AML-193 (cell line): Measurements from ENCODE around the gene GMDS.

Experiments used
- DNase-seq, 2 experiments: peaks; one replicate each; lab custom pipeline; 2025; lab: John Stamatoyannopoulos, UW

The GMDS gene

GRCh38 chr6:2205396-2205795 is 40.0 kb downstream of the GMDS start:
- no peak for DNase-seq

- no peak for DNase-seq
Observed at GRCh38 chr6:2204272-2204671, 41.1 kb downstream of the GMDS start.

GRCh38 chr6:2203264-2203663 is 42.1 kb downstream of the GMDS start:
- DNase-seq: no peak

GRCh38 chr6:2197984-2198383 is 47.4 kb downstream of the GMDS start:
- DNase-seq: no peak

DNA sequence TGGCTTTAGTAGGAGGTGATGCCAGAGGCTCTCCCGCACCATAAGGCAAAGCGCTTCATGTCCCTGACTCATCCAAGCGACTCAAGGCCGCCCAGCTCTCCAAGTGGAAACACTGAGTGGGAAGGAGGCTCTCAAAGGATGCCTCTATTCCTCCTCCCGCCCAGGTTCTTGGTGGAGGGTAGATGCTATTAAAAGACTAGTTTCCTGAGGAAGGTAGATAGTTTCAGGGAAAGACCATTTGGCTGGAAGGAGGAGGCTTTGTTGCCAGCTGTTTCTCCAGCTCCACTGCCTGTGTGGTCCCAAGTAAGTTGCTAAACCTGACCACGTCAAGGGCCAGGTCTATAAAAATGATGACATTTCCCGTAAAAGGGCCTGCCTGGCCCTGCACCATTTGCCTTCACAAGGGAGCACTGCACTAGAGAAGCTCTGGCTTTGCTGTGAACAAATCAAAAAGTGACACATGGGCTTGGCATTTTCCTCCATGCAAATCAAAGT is 48.2 kb downstream of the GMDS start:
- DNase-seq: no peak

GRCh38 chr6:2196079-2196679 is 49.2 kb downstream of the GMDS start:
- peak; percentile 71 to 72 for DNase-seq

GRCh38 chr6:2194643-2195042 is 50.8 kb downstream of the GMDS start:
- no peak for DNase-seq

DNA sequence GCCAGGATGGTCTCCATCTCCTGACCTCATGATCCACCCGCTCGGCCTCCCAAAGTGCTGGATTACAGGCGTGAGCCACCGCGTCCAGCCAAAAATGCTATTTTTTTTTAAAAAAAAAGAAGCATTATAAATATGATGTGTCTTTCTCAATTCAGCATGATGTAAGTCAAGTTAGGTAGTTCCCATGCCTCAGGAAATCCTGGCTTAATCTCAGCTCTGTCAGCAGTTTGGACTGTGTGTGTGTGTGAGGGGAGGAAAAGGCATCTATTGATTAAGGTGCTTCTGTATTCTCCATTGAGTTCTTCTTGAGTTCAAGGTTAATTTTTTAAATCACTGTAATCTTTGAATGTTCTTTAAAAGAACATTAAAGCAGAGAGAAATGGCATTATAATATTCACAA is 51.5 kb downstream of the GMDS start:
- DNase-seq: no peak

DNA sequence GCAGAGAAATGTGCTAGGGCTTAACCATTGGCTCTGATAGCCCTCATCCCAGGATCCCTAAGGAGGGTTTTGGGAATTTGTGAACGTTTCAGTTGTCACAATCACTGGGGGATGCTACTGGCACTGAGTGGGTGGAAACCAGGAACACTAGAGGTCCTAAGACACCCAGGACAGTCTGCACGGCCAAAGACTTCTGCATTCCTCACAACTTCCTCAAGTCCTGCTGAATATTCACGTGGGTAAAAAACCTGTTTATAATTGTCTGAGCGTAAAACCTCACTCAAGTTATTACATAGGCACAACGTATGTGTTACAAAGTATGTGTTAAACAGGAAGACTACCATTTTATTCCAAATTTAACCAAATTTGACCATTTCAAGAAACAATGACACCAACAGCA is 52.4 kb downstream of the GMDS start:
- no peak for DNase-seq

DNA sequence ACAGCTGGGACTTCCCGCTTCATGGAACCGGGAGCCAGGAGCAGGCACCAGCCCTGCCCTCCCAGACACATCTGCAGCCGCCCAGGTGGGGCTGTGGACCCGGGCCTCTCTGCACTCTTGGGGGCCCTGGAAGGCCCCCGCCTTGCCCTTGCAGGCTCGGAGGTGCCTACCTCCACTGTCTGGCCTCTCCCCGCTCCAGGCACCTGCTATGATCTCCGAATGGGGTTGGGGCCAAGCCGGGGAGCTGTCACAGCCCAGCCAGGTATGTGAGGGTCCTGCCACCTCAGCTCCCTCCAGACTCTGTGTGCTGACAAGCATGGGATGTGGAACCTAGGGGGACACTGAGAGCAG is 54.0 kb downstream of the GMDS start:
- no peak for DNase-seq

DNA sequence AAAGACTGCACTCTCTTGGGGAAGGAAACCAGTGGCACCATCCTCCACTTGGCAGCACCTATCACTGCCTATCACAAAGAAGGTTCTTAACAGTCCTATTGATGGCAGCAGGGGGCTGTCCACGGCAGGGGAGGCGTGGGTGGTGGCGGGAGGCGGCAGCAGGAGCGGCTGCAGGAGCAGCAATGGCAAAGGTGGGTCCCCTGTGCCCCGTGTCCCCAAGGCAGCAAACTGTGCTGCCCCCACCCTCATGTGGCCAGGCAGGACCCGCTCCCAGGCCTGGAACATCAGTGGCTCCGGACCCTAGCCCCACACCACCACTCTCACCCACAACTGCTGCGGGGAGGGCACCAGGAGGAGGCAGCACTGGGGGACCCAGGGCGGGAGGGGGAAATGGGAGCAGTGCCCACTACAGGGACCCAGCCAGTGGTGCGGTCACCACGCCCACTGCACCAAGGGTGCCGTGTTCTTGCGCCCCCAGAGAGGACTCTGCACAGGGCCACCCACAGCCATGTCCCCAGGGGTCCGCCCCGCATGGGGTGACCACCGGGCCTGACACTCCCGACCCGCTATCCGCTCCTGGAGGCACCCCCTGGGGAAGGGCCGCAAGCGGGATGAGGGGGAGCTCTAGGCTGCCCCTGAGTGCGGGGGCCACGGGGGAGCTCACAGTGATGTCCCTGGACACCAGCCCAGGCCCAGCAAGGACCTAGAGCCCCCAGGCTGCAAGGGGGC is 54.6 kb downstream of the GMDS start:
- no peak for DNase-seq

DNA sequence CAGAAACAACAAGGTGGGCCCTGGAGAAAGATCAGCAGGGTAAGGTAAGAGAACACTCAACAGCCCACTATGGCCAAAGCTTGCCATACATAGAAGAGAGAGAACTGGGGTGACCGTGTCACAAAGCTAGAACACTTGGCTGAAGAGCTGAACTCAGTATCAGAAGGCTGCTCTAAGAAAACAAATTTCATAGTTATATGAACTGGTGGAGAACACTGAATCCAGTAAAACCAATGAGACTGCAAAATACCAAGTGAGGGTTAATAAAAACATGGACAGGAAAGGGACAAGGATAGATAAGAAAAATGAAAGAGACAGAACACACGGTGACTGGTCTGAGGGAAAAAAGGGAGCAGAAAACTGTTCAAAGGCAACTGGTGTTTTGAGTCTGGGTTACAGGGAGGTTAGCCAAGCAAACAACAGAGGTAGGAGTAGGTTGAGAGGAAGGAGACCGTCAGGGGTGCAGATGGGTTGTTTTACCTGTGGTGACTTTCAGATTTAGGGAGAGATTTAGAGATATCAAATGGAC is 56.5 kb downstream of the GMDS start:
- no peak for DNase-seq

- no peak for DNase-seq
Observed at GRCh38 chr6:2188397-2188796, 57.0 kb downstream of the GMDS start.

DNA sequence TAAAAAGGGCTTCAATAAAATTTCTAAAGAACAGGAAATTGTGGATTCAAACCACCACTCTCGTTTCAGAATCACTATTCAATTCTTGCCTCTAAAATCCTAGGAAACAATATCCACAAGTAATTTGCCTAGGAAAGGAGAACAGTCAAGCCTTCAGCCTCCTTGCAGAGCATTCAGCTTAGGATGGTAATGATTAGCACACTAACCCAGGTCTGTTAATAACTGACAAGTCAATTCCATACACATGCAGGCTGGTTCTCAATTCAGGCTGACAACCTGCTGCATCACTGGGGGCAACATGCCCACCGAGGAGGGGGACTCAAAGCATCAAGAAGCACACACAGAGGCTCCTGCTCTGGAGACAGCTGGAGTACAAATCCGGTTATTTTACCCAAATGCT is 57.6 kb downstream of the GMDS start:
- DNase-seq: no peak

DNA sequence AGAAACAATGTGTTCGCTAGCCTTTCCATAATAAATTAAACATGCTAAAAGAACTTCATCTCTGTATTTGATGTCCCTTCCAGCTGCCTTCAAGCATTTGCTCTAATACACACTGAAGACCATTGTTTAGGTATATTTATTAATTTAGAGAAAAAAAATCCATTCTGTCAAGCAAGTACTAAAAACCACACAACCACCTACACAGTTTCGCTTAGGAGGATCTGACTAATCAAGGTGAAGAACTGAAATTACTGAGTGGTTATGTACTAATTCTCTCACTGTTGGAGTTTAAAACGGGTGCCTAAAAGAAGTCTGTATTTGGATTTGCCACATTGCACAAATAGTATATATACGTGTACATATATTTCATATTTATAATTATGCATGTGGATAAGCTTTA is 58.9 kb downstream of the GMDS start:
- no peak for DNase-seq

DNA sequence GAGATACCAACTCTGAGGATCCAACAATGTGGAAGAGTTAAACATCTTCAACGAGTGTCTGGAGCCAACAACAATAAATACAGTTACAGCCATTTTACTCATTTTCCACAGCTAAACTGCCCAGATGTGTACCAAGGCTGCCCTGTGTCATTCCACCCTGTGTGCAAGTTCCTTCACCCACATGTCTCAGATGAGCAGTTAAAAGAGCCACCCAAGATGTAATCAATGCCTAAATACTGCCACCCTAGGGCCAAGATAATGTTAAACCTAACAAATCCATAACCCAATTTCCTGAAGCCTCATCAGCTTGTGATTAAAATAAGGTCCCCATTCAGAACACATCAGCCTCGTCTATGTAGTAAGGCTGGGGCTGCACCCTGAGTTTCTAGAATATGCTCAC is 59.9 kb downstream of the GMDS start:
- no peak for DNase-seq

- no peak for DNase-seq
Observed at GRCh38 chr6:2184700-2185455, 60.5 kb downstream of the GMDS start.

DNA sequence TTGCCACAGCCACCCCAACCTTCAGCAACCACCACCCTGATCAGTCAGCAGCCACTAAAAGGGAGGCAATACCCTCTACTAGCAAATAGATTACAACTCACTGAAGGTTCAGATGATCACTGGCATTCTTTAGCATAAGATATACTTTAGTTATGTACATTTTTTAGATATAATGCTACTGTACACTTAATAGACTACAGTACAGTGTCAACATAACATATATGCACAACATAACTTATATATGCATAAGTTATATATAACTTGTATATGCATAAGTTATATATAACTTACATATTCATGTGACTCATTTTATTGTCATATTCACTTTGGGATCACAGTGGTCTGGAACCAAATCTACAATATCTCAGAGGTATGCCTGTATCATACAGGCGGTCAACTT is 61.7 kb downstream of the GMDS start:
- DNase-seq: no peak

GRCh38 chr6:2183246-2183645 is 62.2 kb downstream of the GMDS start:
- no peak for DNase-seq

- no peak for DNase-seq
Observed at GRCh38 chr6:2182251-2182650, 63.2 kb downstream of the GMDS start.

DNA sequence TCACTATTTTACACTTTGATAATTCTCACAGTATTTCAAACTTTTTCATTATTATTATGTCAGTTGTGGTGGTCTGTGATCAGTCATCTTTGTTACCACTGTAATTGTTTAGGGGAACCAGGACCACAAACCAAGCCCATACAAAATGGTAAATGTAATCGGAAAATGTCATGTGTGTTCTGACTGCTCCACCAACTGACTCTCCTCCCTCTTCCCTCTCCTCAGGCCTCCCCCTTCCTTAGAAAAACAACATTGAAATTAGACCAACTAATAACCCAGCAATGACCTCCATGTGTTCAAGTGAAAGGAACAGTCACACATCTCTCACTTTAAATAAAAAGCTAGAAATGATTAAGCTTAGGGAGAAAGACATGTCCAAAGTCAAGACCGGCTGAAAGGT is 63.8 kb downstream of the GMDS start:
- no peak for DNase-seq

GRCh38 chr6:2179950-2180349 is 65.5 kb downstream of the GMDS start:
- peak; percentile 41 to 70 for DNase-seq

DNA sequence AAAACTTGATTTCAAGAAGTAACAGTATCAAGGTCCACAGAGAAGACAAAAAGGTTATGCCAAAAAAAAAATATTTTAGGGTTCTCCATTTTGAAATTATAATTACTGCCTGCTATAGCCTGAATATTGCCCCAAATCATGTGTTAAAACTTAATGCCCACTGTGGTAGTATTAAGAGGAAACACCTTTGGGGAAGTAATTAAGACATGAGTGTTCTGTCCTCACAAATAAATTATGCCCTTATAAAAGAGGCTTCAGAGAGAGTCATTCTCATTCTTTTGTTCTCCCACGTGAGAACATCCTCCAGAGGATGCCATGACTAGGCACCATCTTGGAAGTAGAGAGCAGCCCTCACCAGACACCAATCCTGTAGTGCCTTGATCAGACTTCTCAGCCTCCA is 66.2 kb downstream of the GMDS start:
- peak; percentile 30 to 36 for DNase-seq
